ENCODE measurements around the gene SPTBN4. TPM values are rescaled to one million over a fixed set of nuclear protein-coding genes. Genes with fewer than 3 reads are reported as not detected.
"Not testable (repeated sequence)": the region's sequence is repeated elsewhere in the genome, so short reads cannot be mapped to it uniquely, and the experiment has no call there.

SPTBN4 gene
- total RNA-seq, 1 experiment from 2014 or later = 1.9 TPM

DNA sequence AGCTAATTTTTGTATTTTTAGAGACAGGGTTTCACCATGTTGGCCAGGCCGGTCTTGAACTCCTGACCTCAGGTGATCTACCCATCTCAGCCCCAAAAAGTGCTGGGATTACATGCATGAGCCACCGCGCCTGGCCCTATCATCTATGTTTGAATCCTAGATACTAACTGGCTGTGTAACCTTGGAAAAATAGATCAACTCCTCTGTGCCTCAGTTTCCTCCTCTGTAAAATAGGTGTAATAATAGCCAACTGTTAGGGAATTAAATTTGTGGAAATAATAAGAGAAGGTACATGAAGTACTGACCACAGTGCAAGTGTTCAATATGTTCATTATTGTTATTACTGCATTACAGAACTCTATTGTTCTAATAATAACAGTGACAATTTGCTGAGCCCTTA is 4.3 kb downstream of the SPTBN4 start:
- Histone ChIP-seq H3K27ac (ENCODE audit: low read length) (no peak overlapping the region), H3K4me2 (ENCODE audit: low read length) (no peak overlapping the region), H3K27me3 (ENCODE audit: low read length) (no peaks in the 10 kb centered on the region), H3K4me1 (ENCODE audit: insufficient read depth, low read length) (peaks cover 7% of the 10 kb centered on the region), H3K9me3 (ENCODE audit: low read length) (no peaks in the 10 kb centered on the region), H4K20me1 (ENCODE audit: low read length) (no peaks in the 10 kb centered on the region), H3K4me3 (ENCODE audit: low read length) (no peak overlapping the region), H3K36me3 (ENCODE audit: low read depth, low read length) (no peaks in the 10 kb centered on the region), H3K9me2 (replicated peaks; ENCODE audit: low read length) (no peaks in the 10 kb centered on the region), H3K79me2 (ENCODE audit: low read length) (no peaks in the 10 kb centered on the region), H3F3A (ENCODE audit: low read length, unreplicated experiment) (no peaks in the 10 kb centered on the region), H2AFZ (ENCODE audit: low read length) (no peak overlapping the region), H3K9ac (ENCODE audit: low read length) (no peak overlapping the region)
- POLR2A ChIA-PET (ENCODE audit: unreplicated experiment) = no interaction called here
- no peak for DNase-seq
- BruUV-seq (replicated peaks) = no TSS peak
- ATAC-seq = no peak
- no peak for TF ChIP-seq EZH2 (IDR thresholded peaks at IDR 0.05; ENCODE audit: low read length, unreplicated experiment)
- TF ChIP-seq, protein P1, sequence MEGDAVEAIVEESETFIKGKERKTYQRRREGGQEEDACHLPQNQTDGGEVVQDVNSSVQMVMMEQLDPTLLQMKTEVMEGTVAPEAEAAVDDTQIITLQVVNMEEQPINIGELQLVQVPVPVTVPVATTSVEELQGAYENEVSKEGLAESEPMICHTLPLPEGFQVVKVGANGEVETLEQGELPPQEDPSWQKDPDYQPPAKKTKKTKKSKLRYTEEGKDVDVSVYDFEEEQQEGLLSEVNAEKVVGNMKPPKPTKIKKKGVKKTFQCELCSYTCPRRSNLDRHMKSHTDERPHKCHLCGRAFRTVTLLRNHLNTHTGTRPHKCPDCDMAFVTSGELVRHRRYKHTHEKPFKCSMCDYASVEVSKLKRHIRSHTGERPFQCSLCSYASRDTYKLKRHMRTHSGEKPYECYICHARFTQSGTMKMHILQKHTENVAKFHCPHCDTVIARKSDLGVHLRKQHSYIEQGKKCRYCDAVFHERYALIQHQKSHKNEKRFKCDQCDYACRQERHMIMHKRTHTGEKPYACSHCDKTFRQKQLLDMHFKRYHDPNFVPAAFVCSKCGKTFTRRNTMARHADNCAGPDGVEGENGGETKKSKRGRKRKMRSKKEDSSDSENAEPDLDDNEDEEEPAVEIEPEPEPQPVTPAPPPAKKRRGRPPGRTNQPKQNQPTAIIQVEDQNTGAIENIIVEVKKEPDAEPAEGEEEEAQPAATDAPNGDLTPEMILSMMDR (conservative IDR thresholded peaks at IDR 0.05; ENCODE audit: low read depth, low read length) = no peak
- no peak for TF ChIP-seq EZH2phosphoT487 (IDR thresholded peaks at IDR 0.05; ENCODE audit: borderline replicate concordance, low read length)
- CTCF ChIA-PET = interaction anchor here (0.6 kb wide), 1 partner anchor 128 kb away, joined by 3 read pairs; no protein-coding TSS in a partner anchor
- intact Hi-C loops (cut with micrococcal nuclease) = no loop called here

GRCh38 chr19:40472516-40472915 is 5.7 kb downstream of the SPTBN4 start:
- Histone ChIP-seq H3K4me3 (ENCODE audit: low read length) (no peak overlapping the region), H3K4me1 (ENCODE audit: insufficient read depth, low read length) (no peaks in the 10 kb centered on the region), H3K9me2 (replicated peaks; ENCODE audit: low read length) (no peaks in the 10 kb centered on the region), H4K20me1 (ENCODE audit: low read length) (no peaks in the 10 kb centered on the region), H3K27ac (ENCODE audit: low read length) (no peak overlapping the region), H3K27me3 (ENCODE audit: low read length) (no peaks in the 10 kb centered on the region), H3K4me2 (ENCODE audit: low read length) (no peak overlapping the region), H2AFZ (ENCODE audit: low read length) (no peak overlapping the region), H3F3A (ENCODE audit: low read length, unreplicated experiment) (no peaks in the 10 kb centered on the region), H3K79me2 (ENCODE audit: low read length) (no peaks in the 10 kb centered on the region), H3K36me3 (ENCODE audit: low read depth, low read length) (no peaks in the 10 kb centered on the region), H3K9ac (ENCODE audit: low read length) (no peak overlapping the region), H3K9me3 (ENCODE audit: low read length) (no peaks in the 10 kb centered on the region)
- POLR2A ChIA-PET (ENCODE audit: unreplicated experiment) = no interaction called here
- TF ChIP-seq, protein P1 (conservative IDR thresholded peaks at IDR 0.05; ENCODE audit: low read depth, low read length) = no peak
- no peak for TF ChIP-seq EZH2phosphoT487 (IDR thresholded peaks at IDR 0.05; ENCODE audit: borderline replicate concordance, low read length)
- TF ChIP-seq EZH2 (IDR thresholded peaks at IDR 0.05; ENCODE audit: low read length, unreplicated experiment) = no peak
- no TSS peak for BruUV-seq (replicated peaks)
- ATAC-seq (no peak), DNase-seq (no peak)
- intact Hi-C loops (cut with micrococcal nuclease) = no loop called here
- CTCF ChIA-PET = no interaction called here

DNA sequence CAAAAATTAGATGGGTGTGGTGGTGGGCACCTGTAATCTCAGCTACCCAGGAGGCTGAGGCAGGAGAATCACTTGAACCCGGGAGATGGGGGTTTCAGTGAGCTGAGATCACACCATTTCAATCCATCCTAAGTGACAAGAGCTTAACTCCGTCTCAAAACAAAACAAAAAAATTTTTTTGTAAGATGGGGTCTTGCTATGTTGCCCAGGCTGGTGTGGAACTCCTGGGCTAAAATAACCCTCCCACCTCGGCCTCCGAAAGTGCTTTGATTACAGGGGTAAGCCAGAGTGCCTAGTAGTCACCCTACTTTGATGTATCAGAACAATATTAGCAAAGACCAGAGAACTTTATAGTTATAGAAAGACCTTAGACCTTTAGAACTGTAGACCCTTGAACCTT is 7.9 kb downstream of the SPTBN4 start:
- H3K9ac ChIP-seq (ENCODE audit: low read length) = no peak overlapping the region
- no peak overlapping the region for H3K4me3 ChIP-seq (ENCODE audit: low read length)
- H3K79me2 ChIP-seq (ENCODE audit: low read length) = no peaks in the 10 kb centered on the region
- no peaks in the 10 kb centered on the region for H3K27me3 ChIP-seq (ENCODE audit: low read length)
- ATAC-seq = no peak
- H3F3A ChIP-seq (ENCODE audit: low read length, unreplicated experiment) = no peaks in the 10 kb centered on the region
- no peak overlapping the region for H2AFZ ChIP-seq (ENCODE audit: low read length)
- no peak overlapping the region for H3K4me2 ChIP-seq (ENCODE audit: low read length)
- H3K36me3 ChIP-seq (ENCODE audit: low read depth, low read length) = no peaks in the 10 kb centered on the region
- DNase-seq = no peak
- ChIA-PET CTCF (no interaction called here), POLR2A (ENCODE audit: unreplicated experiment) (no interaction called here)
- H3K4me1 ChIP-seq (ENCODE audit: insufficient read depth, low read length) = no peaks in the 10 kb centered on the region
- no peaks in the 10 kb centered on the region for H3K9me2 ChIP-seq (replicated peaks; ENCODE audit: low read length)
- no peaks in the 10 kb centered on the region for H4K20me1 ChIP-seq (ENCODE audit: low read length)
- TF ChIP-seq EZH2 (IDR thresholded peaks at IDR 0.05; ENCODE audit: low read length, unreplicated experiment) = no peak
- TF ChIP-seq EZH2phosphoT487 (IDR thresholded peaks at IDR 0.05; ENCODE audit: borderline replicate concordance, low read length) = no peak
- TF ChIP-seq, protein P1 (conservative IDR thresholded peaks at IDR 0.05; ENCODE audit: low read depth, low read length) = no peak
- no TSS peak for BruUV-seq (replicated peaks)
- no peak overlapping the region for H3K27ac ChIP-seq (ENCODE audit: low read length)
- intact Hi-C loops (cut with micrococcal nuclease) = no loop called here
- no peaks in the 10 kb centered on the region for H3K9me3 ChIP-seq (ENCODE audit: low read length)

GRCh38 chr19:40475878-40476644 is 9.3 kb downstream of the SPTBN4 start:
- H3K27me3 ChIP-seq (ENCODE audit: low read length); H3K4me2 ChIP-seq (ENCODE audit: low read length); BruUV-seq (replicated peaks); H3K9me2 ChIP-seq (replicated peaks; ENCODE audit: low read length); intact Hi-C loops (cut with micrococcal nuclease); H3K27ac ChIP-seq (ENCODE audit: low read length); ATAC-seq; H3K4me3 ChIP-seq (ENCODE audit: low read length); H3K4me1 ChIP-seq (ENCODE audit: insufficient read depth, low read length); H2AFZ ChIP-seq (ENCODE audit: low read length); H3K36me3 ChIP-seq (ENCODE audit: low read depth, low read length); H4K20me1 ChIP-seq (ENCODE audit: low read length); DNase-seq; CTCF ChIA-PET; H3K9me3 ChIP-seq (ENCODE audit: low read length); H3K9ac ChIP-seq (ENCODE audit: low read length); H3F3A ChIP-seq (ENCODE audit: low read length, unreplicated experiment); POLR2A ChIA-PET (ENCODE audit: unreplicated experiment); H3K79me2 ChIP-seq (ENCODE audit: low read length): not testable (repeated sequence)
